HepG2 (cell line): ENCODE results near the gene TP63. TPM values are rescaled to one million over a fixed set of nuclear protein-coding genes. Genes with fewer than 3 reads are reported as not detected.

ENCODE experiments used
- ATAC-seq: fragments of 200-7000 bp; cut with Tn5 transposase; 3 replicates; pipeline ENCODE4 v1.9.1; 2020; ENCODE audit warnings: mild to moderate bottlenecking, moderate library complexity
- BruUV-seq: library from RNA; stranded (reverse); fragments of 400-500 nt; replicated peaks from 2 replicates; lab custom pipeline; 2021; lab: Mats Ljungman, UMichigan
- CTCF ChIA-PET: fragments of 300-600 bp; formaldehyde crosslinking; extraction: SDS; loops from one replicate; lab custom pipeline; 2021; ENCODE audit warnings: low total read pairs, inconsistent platforms, low intra/inter-chr PET ratio; lab: Yijun Ruan, JAX
- POLR2A ChIA-PET: fragments of 350-600 bp; sonication (Branson Sonifier 250); formaldehyde crosslinking; loops from one replicate; lab custom pipeline; 2020; ENCODE audit warnings: antibody characterized with exemption, inconsistent platforms; lab: Yijun Ruan, JAX
- DNase-seq: peaks from one replicate; pipeline ENCODE4 v3.0.0-alpha.2; 2015; ENCODE audit warnings: low spot score
- FAIRE-seq: peaks from 3 replicates; lab custom pipeline; 2011; peaks lifted over from hg19 to GRCh38; lab: Jason Lieb, UNC
- H2AFZ ChIP-seq: one replicate; pipeline ENCODE4 v1.6.1; 2011; ENCODE audit warnings: low read length, inconsistent platforms
- H3K27ac ChIP-seq: fragments of 300-600 bp; 3 replicates; pipeline ENCODE4 v1.8.0; 2011; ENCODE audit warnings: mixed run types, mild to moderate bottlenecking, mixed read lengths, low read length, inconsistent platforms; ENCODE audit not compliant: insufficient read depth; ENCODE audit errors: extremely low read length
- H3K27me3 ChIP-seq, 2 experiments: fragments of 200-600 bp in 1 of 2; 2 replicates in 1 of 2; 3 replicates in 1 of 2; pipeline versions ENCODE4 v1.6.0 to v1.8.0; 2011; ENCODE audit warnings: low read length in 2 of 2, mild to moderate bottlenecking in 2 of 2, moderate library complexity in 2 of 2, inconsistent platforms in 1 of 2; ENCODE audit not compliant: insufficient read depth in 2 of 2, control insufficient read depth in 1 of 2
- H3K36me3 ChIP-seq, 2 experiments: fragments of 200-600 bp in 1 of 2; replicated peaks in 1 of 2; 2 replicates in 1 of 2; 3 replicates in 1 of 2; pipeline versions ENCODE4 v1.5.1 to v1.8.0; 2011; ENCODE audit warnings: low read length in 2 of 2, inconsistent platforms in 1 of 2; ENCODE audit not compliant: insufficient read depth in 2 of 2, control insufficient read depth in 1 of 2
- H3K4me1 ChIP-seq: 2 replicates; pipeline ENCODE4 v1.5.1; 2012; ENCODE audit warnings: low read length, inconsistent platforms; ENCODE audit not compliant: insufficient read depth
- H3K4me2 ChIP-seq: 2 replicates; pipeline ENCODE4 v1.6.0; 2011; ENCODE audit warnings: low read depth, low read length, inconsistent platforms
- H3K4me3 ChIP-seq, 3 experiments: fragments of 200-600 bp in 1 of 3; sonication (generic), shearing (Covaris generic) in 1 of 3; replicated peaks in 1 of 3; 2 replicates each; pipeline ENCODE4 v1.5.1; 2011 to 2016; ENCODE audit warnings: low read length in 3 of 3, inconsistent platforms in 2 of 3, low read depth in 2 of 3, mild to moderate bottlenecking in 2 of 3, control low read depth in 1 of 3, mixed read lengths in 1 of 3; ENCODE audit not compliant: insufficient read depth in 1 of 3
- H3K79me2 ChIP-seq: one replicate; pipeline ENCODE4 v1.6.1; 2011; ENCODE audit warnings: low read length, inconsistent platforms; ENCODE audit not compliant: insufficient read depth
- H3K9ac ChIP-seq: 2 replicates; pipeline ENCODE4 v1.6.0; 2011; ENCODE audit warnings: mild to moderate bottlenecking, low read depth, low read length, inconsistent platforms; ENCODE audit not compliant: insufficient read depth
- H3K9me3 ChIP-seq: 2 replicates; pipeline ENCODE4 v1.5.1; 2012; ENCODE audit warnings: mild to moderate bottlenecking, low read length
- H4K20me1 ChIP-seq: 2 replicates; pipeline ENCODE4 v1.6.0; 2011; ENCODE audit warnings: inconsistent platforms, mild to moderate bottlenecking, low read length, moderate library complexity; ENCODE audit not compliant: insufficient read depth
- LRRFIP1 ChIP-seq: sonication (generic); formaldehyde crosslinking; conservative IDR thresholded peaks from 2 replicates; pipeline ENCODE4 v1.4.0; 2020; ENCODE audit warnings: missing genetic modification reagents
- MBNL3 ChIP-seq: fragments of 250-450 bp; sonication (Bioruptor Pico); conservative IDR thresholded peaks from 2 replicates; pipeline ENCODE4 v1.8.0; 2022; ENCODE audit warnings: mild to moderate bottlenecking, inconsistent platforms
- MED13 ChIP-seq: sonication (generic); formaldehyde crosslinking; IDR thresholded peaks from 2 replicates; pipeline ENCODE4 v1.5.0; 2020; ENCODE audit warnings: missing genetic modification reagents
- PBX2 ChIP-seq: IDR thresholded peaks from 2 replicates; pipeline ENCODE4 v1.6.1; 2016; ENCODE audit warnings: control low read depth
- PCBP2 ChIP-seq: fragments of 200-400 bp; formaldehyde crosslinking; optimal IDR thresholded peaks from 2 replicates; pipeline ENCODE3; 2018; ENCODE audit warnings: low read length, low read depth; ENCODE audit not compliant: poor library complexity, severe bottlenecking
- PHF20 ChIP-seq: sonication (generic); formaldehyde crosslinking; IDR thresholded peaks from 2 replicates; pipeline ENCODE4 v1.5.0; 2020; ENCODE audit warnings: mild to moderate bottlenecking, missing genetic modification reagents
- RXRB ChIP-seq: IDR thresholded peaks from 2 replicates; pipeline ENCODE4 v1.6.1; 2016; ENCODE audit warnings: borderline replicate concordance, missing genetic modification reagents, missing compliant biosample characterization
- STAG1 ChIP-seq: sonication (generic); formaldehyde crosslinking; IDR thresholded peaks from 2 replicates; pipeline ENCODE4 v1.4.0; 2020; ENCODE audit warnings: missing genetic modification reagents
- TAF15 ChIP-seq: fragments of 200-400 bp; formaldehyde crosslinking; IDR thresholded peaks from one replicate; pipeline ENCODE4 v1.6.1; 2018; ENCODE audit warnings: mild to moderate bottlenecking, low read depth, low read length; ENCODE audit not compliant: poor library complexity, severe bottlenecking
- TFDP1 ChIP-seq: IDR thresholded peaks from 2 replicates; pipeline ENCODE4 v1.6.1; 2016; ENCODE audit warnings: missing compliant biosample characterization, missing genetic modification reagents, borderline replicate concordance
- ZFY ChIP-seq: sonication (generic); formaldehyde crosslinking; IDR thresholded peaks from 2 replicates; pipeline ENCODE4 v1.4.0; 2020; ENCODE audit warnings: missing genetic modification reagents
- ZKSCAN8 ChIP-seq: IDR thresholded peaks from 2 replicates; pipeline ENCODE4 v1.6.1; 2016; ENCODE audit warnings: borderline replicate concordance, missing genetic modification reagents, missing compliant biosample characterization
- ZNF552 ChIP-seq: sonication (generic); formaldehyde crosslinking; IDR thresholded peaks from 2 replicates; pipeline ENCODE4 v1.9.0; 2022; ENCODE audit warnings: missing genetic modification reagents, mild to moderate bottlenecking, borderline replicate concordance
- ZNF619 ChIP-seq: sonication (generic); formaldehyde crosslinking; IDR thresholded peaks from 2 replicates; pipeline ENCODE4 v1.4.0; 2020; ENCODE audit warnings: mild to moderate bottlenecking, missing genetic modification reagents
- ZNF674 ChIP-seq: sonication (generic); formaldehyde crosslinking; IDR thresholded peaks from 2 replicates; pipeline ENCODE4 v1.5.0; 2020; ENCODE audit warnings: low read depth, mild to moderate bottlenecking, missing genetic modification reagents
- ZNF720 ChIP-seq: sonication (generic); formaldehyde crosslinking; IDR thresholded peaks from 2 replicates; pipeline ENCODE4 v1.4.0; 2020; ENCODE audit warnings: missing genetic modification reagents
- WGBS: methylation state at CpG from one replicate; pipeline ENCODE4 v1.1.6; 2017; ENCODE audit warnings: low lambda C conversion rate; 5-methylcytosine and 5-hydroxymethylcytosine counted together
- in situ Hi-C: cut with HindIII; loops from 2 replicates; pipeline ENCODE4 v1.10.0; 2017; ENCODE audit warnings: low pct_unique_long_range_greater_than_20kb; ENCODE audit not compliant: extremely low pct_ligation_motif_present
- intact Hi-C: fragments of 100-400 bp; cut with micrococcal nuclease; formaldehyde crosslinking; loops from one replicate; pipeline ENCODE4 v1.10.0; 2022; ENCODE audit not compliant: unreplicated experiment
- polyA plus RNA-seq, 8 experiments: library from polyadenylated mRNA; depleted of rRNA in 3 of 8; stranded (reverse) in 7 of 8; unstranded in 1 of 8; fragments of >200 nt; fragmentation: Illumina TruSeq in 4 of 8; extraction: Trizol in 4 of 8; gene quantifications; 2 replicates each; pipeline versions ENCODE4 v1.2.1 to v1.2.3, GENCODE V29; 2011 to 2016; ENCODE audit warnings: low read depth in 4 of 8, missing spikeins in 1 of 8, mixed read lengths in 1 of 8; ENCODE audit not compliant: insufficient read depth in 1 of 8
- total RNA-seq, 5 experiments: library from RNA; depleted of rRNA; stranded (reverse); fragments of >200 nt; fragmentation: Illumina TruSeq; extraction: Trizol; gene quantifications; 2 replicates each; pipeline ENCODE4 v1.2.3, GENCODE V29; 2016; ENCODE audit warnings: low read depth in 1 of 5

TP63 gene
- total and polyA plus RNA-seq, 2 of the 13 experiments (the other 11 are each of a cell fraction or from before 2014, with no cell fraction given): not detected

GRCh38 chr3:189684317-189684716 is 53.1 kb downstream of the TP63 start:
- ChIA-PET CTCF (no interaction called here), POLR2A (no interaction called here)
- ATAC-seq (no peak), DNase-seq (no peak), FAIRE-seq (no peak)
- H3K4me1 ChIP-seq: no peaks in the 10 kb centered on the region
- no peaks in the 10 kb centered on the region for H3K79me2 ChIP-seq
- H2AFZ ChIP-seq: no peak overlapping the region
- H3K9me3 ChIP-seq: no peaks in the 10 kb centered on the region
- no peaks in the 10 kb centered on the region for H3K36me3 ChIP-seq
- no peak overlapping the region for H3K9ac ChIP-seq
- no peak overlapping the region for H3K27ac ChIP-seq
- no peak overlapping the region for H3K4me3 ChIP-seq
- no TSS peak for BruUV-seq
- H3K27me3 ChIP-seq: no peaks in the 10 kb centered on the region
- TF ChIP-seq LRRFIP1 (CRISPR knock-in tag): no peak
- no peak for TF ChIP-seq TFDP1
- no peak for TF ChIP-seq MED13 (CRISPR knock-in tag)
- no peak for TF ChIP-seq TAF15
- TF ChIP-seq ZFY (CRISPR knock-in tag): no peak
- no peak for TF ChIP-seq STAG1
- TF ChIP-seq RXRB (CRISPR knock-in tag): no peak
- no peak for TF ChIP-seq ZNF619
- no peak for TF ChIP-seq PCBP2
- TF ChIP-seq ZKSCAN8 (CRISPR knock-in tag): no peak
- TF ChIP-seq PBX2: no peak
- TF ChIP-seq ZNF674: no peak
- TF ChIP-seq ZNF552 (CRISPR knock-in tag): no peak
- no peak for TF ChIP-seq PHF20
- TF ChIP-seq ZNF720 (CRISPR knock-in tag): no peak
- no peak for TF ChIP-seq MBNL3 (CRISPR knock-in tag)
- intact Hi-C loops: no loop called here
- in situ Hi-C loops: no loop called here
- no peak overlapping the region for H3K4me2 ChIP-seq
- 14% methylated on average over 2 of the region's 2 CpGs for WGBS
- no peaks in the 10 kb centered on the region for H4K20me1 ChIP-seq
